HUES64 (cell line): ENCODE measurements around the gene KLK6.

Experiments
- H3K27ac ChIP-seq: 2 replicates; pipeline ENCODE4 v1.7.0; 2013; ENCODE audit warnings: low read depth, low read length, inconsistent platforms
- H3K27me3 ChIP-seq: 2 replicates; pipeline ENCODE4 v1.6.1; 2013; ENCODE audit warnings: mild to moderate bottlenecking, low read length; ENCODE audit not compliant: insufficient read depth
- H3K36me3 ChIP-seq: 2 replicates; pipeline ENCODE4 v1.6.1; 2013; ENCODE audit warnings: mild to moderate bottlenecking, low read length; ENCODE audit not compliant: insufficient read depth
- H3K4me1 ChIP-seq: 2 replicates; pipeline ENCODE4 v1.6.1; 2013; ENCODE audit warnings: mild to moderate bottlenecking, low read length, moderate library complexity; ENCODE audit not compliant: insufficient read depth
- H3K4me3 ChIP-seq: 2 replicates; pipeline ENCODE4 v1.5.1; 2013; ENCODE audit warnings: mild to moderate bottlenecking, low read length, moderate library complexity
- H3K9ac ChIP-seq: 2 replicates; pipeline ENCODE4 v1.6.1; 2013; ENCODE audit warnings: mild to moderate bottlenecking, low read depth, low read length
- H3K9me3 ChIP-seq: 2 replicates; pipeline ENCODE4 v1.6.1; 2013; ENCODE audit warnings: low read depth, low read length; ENCODE audit not compliant: insufficient read depth
- WGBS: fragments of 150-250, 120-280 bp; methylation state at CpG from one replicate; pipeline ENCODE4 v1.1.7; 2013; ENCODE audit warnings: missing lambda C conversion rate; 5-methylcytosine and 5-hydroxymethylcytosine counted together

Gene KLK6

DNA sequence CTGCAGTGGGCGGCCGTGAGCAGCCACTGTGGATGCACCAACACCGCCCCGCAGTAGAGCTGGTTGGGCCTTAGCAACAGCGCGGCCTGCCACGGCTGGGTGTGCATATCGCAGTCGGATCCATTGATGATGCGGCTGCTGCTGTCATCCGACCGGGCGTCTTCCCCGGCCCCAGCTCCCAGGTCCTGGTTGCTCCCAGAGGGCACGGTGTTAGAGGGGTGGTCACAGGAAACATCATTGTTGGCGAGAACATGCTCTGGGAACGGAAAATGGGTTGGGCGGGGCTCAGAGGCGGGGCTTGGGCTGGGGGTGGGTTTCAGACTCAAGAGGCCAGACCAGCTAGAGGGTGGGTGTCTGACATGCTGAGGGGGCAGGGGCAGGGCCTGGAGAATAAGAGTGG, 19.5 kb downstream of the KLK6 start:
- H3K9me3 ChIP-seq, result no peaks in the 10 kb centered on the region
- H3K9ac ChIP-seq, result no peak overlapping the region
- no peaks in the 10 kb centered on the region for H3K4me1 ChIP-seq
- 88% methylated on average over 19 of the region's 19 CpGs for WGBS
- H3K36me3 ChIP-seq, result no peaks in the 10 kb centered on the region
- H3K27me3 ChIP-seq, result no peaks in the 10 kb centered on the region; the same call in 1 of the 2 replicates
- no peak overlapping the region for H3K27ac ChIP-seq
- no peak overlapping the region for H3K4me3 ChIP-seq

- H3K9me3 ChIP-seq, result no peaks in the 10 kb centered on the region
- no peak overlapping the region for H3K27ac ChIP-seq
- H3K27me3 ChIP-seq, result no peaks in the 10 kb centered on the region; the same call in 1 of the 2 replicates
- no peak overlapping the region for H3K4me3 ChIP-seq
- WGBS, result 68% methylated on average over 4 of the region's 4 CpGs
- H3K36me3 ChIP-seq, result no peaks in the 10 kb centered on the region
- no peaks in the 10 kb centered on the region for H3K4me1 ChIP-seq
- no peak overlapping the region for H3K9ac ChIP-seq
These were observed 22.3 kb downstream of the KLK6 start for GRCh38 chr19:50947123-50947522.

DNA sequence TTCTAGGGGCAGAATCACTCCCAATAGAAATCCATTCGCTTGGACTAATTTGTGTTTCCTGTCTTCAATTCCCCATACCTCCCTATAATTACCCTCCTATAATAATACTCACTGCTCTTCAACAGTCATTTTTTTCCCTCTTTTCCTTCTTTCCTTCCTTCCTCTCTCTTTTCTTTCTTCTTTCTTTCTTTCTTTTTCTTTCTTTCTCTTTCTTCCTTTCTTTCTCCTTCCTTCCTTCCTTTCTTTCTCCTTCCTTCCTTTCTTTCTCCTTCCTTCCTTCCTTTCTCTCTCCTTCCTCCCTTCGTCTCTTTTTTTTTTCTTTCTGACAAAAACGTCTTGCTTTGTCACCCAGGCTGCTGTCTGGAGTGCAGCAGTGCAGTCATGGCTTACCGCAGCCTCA, 24.6 kb downstream of the KLK6 start:
- no peaks in the 10 kb centered on the region for H3K4me1 ChIP-seq
- 72% methylated on average over 4 of the region's 4 CpGs for WGBS
- H3K4me3 ChIP-seq, result no peak overlapping the region
- H3K9ac ChIP-seq, result no peak overlapping the region
- no peaks in the 10 kb centered on the region; the same call in 1 of the 2 replicates for H3K27me3 ChIP-seq
- H3K27ac ChIP-seq, result no peak overlapping the region
- H3K36me3 ChIP-seq, result no peaks in the 10 kb centered on the region
- H3K9me3 ChIP-seq, result no peaks in the 10 kb centered on the region

DNA sequence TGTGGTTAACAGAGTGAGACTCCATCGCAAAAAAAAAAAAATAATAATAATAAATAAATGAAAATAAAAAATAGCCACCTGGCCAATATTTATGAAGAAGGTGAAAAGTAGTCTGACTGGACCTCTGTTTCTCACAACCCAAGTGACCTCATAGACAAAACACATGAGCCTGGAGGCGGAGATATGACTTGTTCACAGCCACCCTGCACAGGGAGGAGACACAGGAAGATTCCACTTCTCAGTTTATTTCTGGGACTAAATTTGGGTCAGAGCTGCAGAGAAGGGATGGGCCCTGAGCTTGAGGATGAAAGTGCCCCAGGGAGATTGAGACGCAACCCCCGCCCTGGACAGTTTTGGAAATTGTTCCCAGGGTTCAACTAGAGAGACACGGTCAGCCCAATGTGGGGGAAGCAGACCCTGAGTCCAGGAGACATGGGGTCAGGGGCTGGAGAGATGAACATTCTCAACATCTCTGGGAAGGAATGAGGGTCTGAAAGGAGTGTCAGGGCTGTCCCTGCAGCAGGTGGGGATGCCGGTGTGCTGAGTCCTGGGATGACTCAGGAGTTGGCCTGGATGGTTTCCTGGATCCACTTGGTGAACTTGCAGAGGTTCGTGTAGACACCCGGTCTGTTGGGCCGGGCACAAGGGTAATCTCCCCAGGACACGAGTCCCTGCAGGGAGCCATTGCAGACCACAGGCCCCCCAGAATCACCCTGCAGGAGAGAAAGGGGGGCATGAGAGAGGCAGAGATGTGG, 26.1 kb downstream of the KLK6 start:
- no peaks in the 10 kb centered on the region for H3K36me3 ChIP-seq
- no peak overlapping the region for H3K9ac ChIP-seq
- no peak overlapping the region for H3K27ac ChIP-seq
- no peak overlapping the region for H3K4me3 ChIP-seq
- no peaks in the 10 kb centered on the region for H3K4me1 ChIP-seq
- H3K9me3 ChIP-seq, result 0 out of 2 replicates have a peak, but pooled peaks cover 3% of the 10 kb centered on the region
- H3K27me3 ChIP-seq, result no peaks in the 10 kb centered on the region; the same call in 1 of the 2 replicates
- WGBS, result 84% methylated on average over 9 of the region's 10 CpGs

DNA sequence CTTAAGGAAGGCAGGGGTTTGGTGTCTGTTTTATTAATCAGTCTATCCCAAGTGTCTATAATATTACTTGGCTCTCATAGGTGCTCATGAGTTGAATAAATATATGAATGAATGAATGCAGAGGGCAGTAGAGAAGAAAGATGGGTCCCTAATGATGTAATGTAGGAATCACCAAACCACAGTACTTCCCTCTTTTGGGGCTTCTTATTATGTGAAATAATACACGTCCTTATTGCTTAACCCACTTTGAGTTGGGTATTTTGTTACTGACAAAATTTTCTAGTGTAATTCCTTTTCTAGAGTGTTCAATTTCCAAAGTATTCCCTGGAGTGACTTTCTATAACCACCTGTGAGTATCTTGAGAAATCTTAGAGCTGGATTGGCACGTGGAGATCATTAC, 29.8 kb downstream of the KLK6 start:
- 0 out of 2 replicates have a peak, but pooled peaks cover 3% of the 10 kb centered on the region for H3K9me3 ChIP-seq
- H3K4me1 ChIP-seq, result no peaks in the 10 kb centered on the region
- H3K27ac ChIP-seq, result no peak overlapping the region
- no peaks in the 10 kb centered on the region for H3K27me3 ChIP-seq
- no peak overlapping the region for H3K9ac ChIP-seq
- H3K36me3 ChIP-seq, result no peaks in the 10 kb centered on the region
- no peak overlapping the region for H3K4me3 ChIP-seq
- WGBS, result 40% methylated on average over 1 of the region's 2 CpGs

GRCh38 chr19:50933640-50934039, 35.8 kb downstream of the KLK6 start:
- Histone ChIP-seq H3K36me3 (no peaks in the 10 kb centered on the region), H3K4me1 (no peaks in the 10 kb centered on the region), H3K27ac (no peak overlapping the region), H3K27me3 (peaks cover 6% of the 10 kb centered on the region; the same call in 1 of the 2 replicates), H3K9ac (no peak overlapping the region), H3K9me3 (no peaks in the 10 kb centered on the region), H3K4me3 (no peak overlapping the region)
- WGBS, result 90% methylated on average over 8 of the region's 8 CpGs

GRCh38 chr19:50932690-50933083, 36.7 kb downstream of the KLK6 start:
- H3K27me3 ChIP-seq, result peaks cover 6% of the 10 kb centered on the region; the same call in 1 of the 2 replicates
- H3K36me3 ChIP-seq, result no peaks in the 10 kb centered on the region
- 85% methylated on average over 4 of the region's 4 CpGs for WGBS
- H3K4me1 ChIP-seq, result no peaks in the 10 kb centered on the region
- H3K4me3 ChIP-seq, result no peak overlapping the region
- no peaks in the 10 kb centered on the region for H3K9me3 ChIP-seq
- no peak overlapping the region for H3K9ac ChIP-seq
- no peak overlapping the region for H3K27ac ChIP-seq

DNA sequence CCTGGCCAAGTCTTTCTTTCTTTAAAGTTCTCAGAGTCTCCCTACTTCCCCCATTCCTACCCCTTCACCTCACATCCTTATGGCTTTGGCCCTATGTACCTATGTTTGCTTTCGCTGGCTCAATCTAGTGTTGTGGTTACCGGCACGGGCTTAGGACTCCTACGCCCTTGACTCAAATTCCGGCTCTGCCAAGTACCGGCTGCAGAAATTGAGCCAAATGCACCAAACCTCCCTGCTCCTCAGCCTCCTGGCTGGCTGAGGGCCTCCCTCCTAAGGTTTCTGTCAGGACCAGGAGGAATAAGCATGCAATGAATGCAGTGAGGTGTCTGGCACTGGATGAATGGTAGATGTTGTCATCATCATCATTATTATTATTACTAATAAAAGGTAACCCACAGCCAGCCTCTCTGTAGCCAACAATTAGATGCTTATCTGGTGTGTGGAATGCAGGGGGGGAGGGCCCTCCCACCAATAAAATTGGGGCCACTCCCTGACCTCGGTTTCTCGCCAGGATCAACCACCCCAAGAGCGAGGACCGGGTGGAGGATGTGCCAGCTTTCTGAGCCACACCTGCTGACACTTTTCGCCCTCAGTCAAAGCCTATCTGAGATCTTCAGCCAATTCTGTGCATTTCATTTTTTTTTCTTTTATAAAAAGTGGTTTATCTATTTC, 37.2 kb downstream of the KLK6 start:
- no peaks in the 10 kb centered on the region for H3K9me3 ChIP-seq
- no peaks in the 10 kb centered on the region for H3K4me1 ChIP-seq
- no peaks in the 10 kb centered on the region for H3K36me3 ChIP-seq
- no peak overlapping the region for H3K27ac ChIP-seq
- peaks cover 6% of the 10 kb centered on the region; the same call in 1 of the 2 replicates for H3K27me3 ChIP-seq
- H3K9ac ChIP-seq, result no peak overlapping the region
- 92% methylated on average over 11 of the region's 11 CpGs for WGBS
- H3K4me3 ChIP-seq, result no peak overlapping the region

DNA sequence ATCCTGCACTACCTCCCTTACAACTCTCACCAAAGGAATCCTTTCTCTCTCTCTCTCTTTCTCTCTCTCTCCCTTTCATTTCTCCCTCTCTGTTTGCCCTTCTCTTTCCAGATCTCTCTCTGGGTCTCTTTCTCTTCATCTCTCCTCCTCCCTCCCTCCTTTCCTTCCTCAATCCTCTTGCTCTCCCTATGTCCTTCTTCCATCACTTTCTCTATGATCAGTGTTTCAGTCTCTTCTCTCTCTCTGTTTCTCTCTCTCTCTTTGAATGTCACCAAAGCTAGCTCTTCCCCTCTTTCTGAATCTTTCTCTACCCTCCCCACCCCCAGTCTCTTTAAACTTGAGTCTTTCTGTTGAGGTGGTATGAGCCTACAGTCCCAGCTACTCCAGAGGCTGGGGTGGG, 38.4 kb downstream of the KLK6 start:
- Histone ChIP-seq H3K27me3 (peaks cover 6% of the 10 kb centered on the region; the same call in 1 of the 2 replicates), H3K27ac (no peak overlapping the region), H3K4me3 (no peak overlapping the region), H3K4me1 (no peaks in the 10 kb centered on the region), H3K36me3 (no peaks in the 10 kb centered on the region), H3K9me3 (no peaks in the 10 kb centered on the region), H3K9ac (no peak overlapping the region)

DNA sequence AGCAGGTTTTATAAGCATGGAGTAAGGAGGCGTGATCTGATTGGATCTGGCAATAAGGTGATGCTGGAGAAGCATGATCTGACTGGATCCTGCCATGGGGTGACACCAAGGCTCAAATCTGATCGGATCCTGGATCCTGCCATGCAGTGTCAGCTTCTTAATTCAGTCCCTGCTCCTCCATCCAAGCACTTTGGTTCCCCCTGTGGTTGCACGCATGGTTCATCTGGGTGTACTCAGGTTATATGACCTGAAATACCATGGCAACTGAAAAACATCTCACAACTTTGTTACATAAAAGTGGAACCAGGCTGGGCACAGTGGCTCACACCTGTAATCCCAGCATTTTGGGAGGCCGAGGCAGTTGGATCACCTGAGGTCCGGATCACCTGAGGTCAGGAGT, 40.6 kb downstream of the KLK6 start:
- H3K9me3 ChIP-seq, result no peaks in the 10 kb centered on the region
- WGBS, result 84% methylated on average over 5 of the region's 5 CpGs
- H3K4me1 ChIP-seq, result no peaks in the 10 kb centered on the region
- no peaks in the 10 kb centered on the region for H3K36me3 ChIP-seq
- peaks cover 6% of the 10 kb centered on the region; the same call in 1 of the 2 replicates for H3K27me3 ChIP-seq
- H3K27ac ChIP-seq, result no peak overlapping the region
- no peak overlapping the region for H3K9ac ChIP-seq
- H3K4me3 ChIP-seq, result no peak overlapping the region

DNA sequence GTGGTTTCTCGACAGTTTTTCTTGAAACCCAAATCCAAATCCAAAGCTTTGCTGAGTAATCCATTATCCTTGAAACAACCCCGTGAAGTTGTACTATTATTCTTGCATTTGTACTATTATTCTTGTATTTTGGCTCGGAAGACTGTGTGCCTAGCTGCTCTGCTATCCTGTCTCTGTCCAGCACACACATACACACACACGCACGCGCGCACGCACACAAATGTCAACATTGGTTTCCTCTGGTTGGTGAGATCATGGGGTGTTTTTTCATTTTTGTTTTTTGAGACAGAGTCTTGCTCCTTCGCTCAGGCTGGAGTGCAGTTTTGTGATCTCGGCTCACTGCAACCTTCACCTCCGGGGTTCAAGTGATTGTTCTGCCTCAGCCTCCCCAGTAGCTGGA, 43.2 kb downstream of the KLK6 start:
- no peak overlapping the region for H3K27ac ChIP-seq
- H3K4me3 ChIP-seq, result no peak overlapping the region
- H3K9me3 ChIP-seq, result no peaks in the 10 kb centered on the region
- peaks cover 16% of the 10 kb centered on the region; the same call in 1 of the 2 replicates for H3K27me3 ChIP-seq
- WGBS, result 97% methylated on average over 9 of the region's 11 CpGs
- H3K9ac ChIP-seq, result no peak overlapping the region
- H3K4me1 ChIP-seq, result 0 out of 2 replicates have a peak, but pooled peaks cover 4% of the 10 kb centered on the region
- H3K36me3 ChIP-seq, result no peaks in the 10 kb centered on the region
